ENCODE results near the gene DSCAM.
"Not testable (repeated sequence)": the region's sequence is repeated elsewhere in the genome, so short reads cannot be mapped to it uniquely, and the experiment has no call there.

The DSCAM gene

GRCh38 chr21:40385883-40386282 is 461.1 kb downstream of the DSCAM start:
- no peak for DNase-seq (ENCODE audit: low read depth)

GRCh38 chr21:40383951-40384350 is 463.0 kb downstream of the DSCAM start:
- DNase-seq (ENCODE audit: low read depth): no peak

- DNase-seq (ENCODE audit: low read depth): no peak
These were observed 465.8 kb downstream of the DSCAM start for GRCh38 chr21:40381111-40381510.

GRCh38 chr21:40379881-40380810 is 466.8 kb downstream of the DSCAM start:
- no peak for DNase-seq (ENCODE audit: low read depth)

- DNase-seq (ENCODE audit: low read depth): no peak
These were observed 469.8 kb downstream of the DSCAM start for GRCh38 chr21:40377135-40377534.

- no peak for DNase-seq (ENCODE audit: low read depth)
These were observed 473.2 kb downstream of the DSCAM start for GRCh38 chr21:40373761-40374160.

- DNase-seq (ENCODE audit: low read depth): no peak
These were observed 474.5 kb downstream of the DSCAM start for GRCh38 chr21:40372506-40372905.

- no peak for DNase-seq (ENCODE audit: low read depth)
These were observed 475.6 kb downstream of the DSCAM start for GRCh38 chr21:40371329-40371728.

GRCh38 chr21:40356644-40357043 is 490.3 kb downstream of the DSCAM start:
- no peak for DNase-seq (ENCODE audit: low read depth)

- DNase-seq (ENCODE audit: low read depth): no peak
These were observed 491.9 kb downstream of the DSCAM start for GRCh38 chr21:40355076-40355475.

- no peak for DNase-seq (ENCODE audit: low read depth)
These were observed 496.0 kb downstream of the DSCAM start for GRCh38 chr21:40351006-40351405.

GRCh38 chr21:40349591-40349990 is 497.4 kb downstream of the DSCAM start:
- DNase-seq (ENCODE audit: low read depth): no peak

- DNase-seq (ENCODE audit: low read depth): no peak
These were observed 501.1 kb downstream of the DSCAM start for GRCh38 chr21:40345711-40346321.

GRCh38 chr21:40340357-40340756 is 506.6 kb downstream of the DSCAM start:
- no peak for DNase-seq (ENCODE audit: low read depth)

- DNase-seq (ENCODE audit: low read depth): no peak
These were observed 507.9 kb downstream of the DSCAM start for GRCh38 chr21:40339050-40339449.

- no peak for DNase-seq (ENCODE audit: low read depth)
These were observed 509.0 kb downstream of the DSCAM start for GRCh38 chr21:40337981-40338380.

GRCh38 chr21:40335704-40336103 is 511.3 kb downstream of the DSCAM start:
- no peak for DNase-seq (ENCODE audit: low read depth)

- DNase-seq (ENCODE audit: low read depth): no peak
These were observed 512.8 kb downstream of the DSCAM start for GRCh38 chr21:40334159-40334558.

GRCh38 chr21:40333731-40334130 is 513.2 kb downstream of the DSCAM start:
- no peak for DNase-seq (ENCODE audit: low read depth)

- DNase-seq (ENCODE audit: low read depth): no peak
These were observed 515.2 kb downstream of the DSCAM start for GRCh38 chr21:40331804-40332203.

- DNase-seq (ENCODE audit: low read depth): no peak
These were observed 515.8 kb downstream of the DSCAM start for GRCh38 chr21:40331172-40331571.

GRCh38 chr21:40324389-40324788 is 522.6 kb downstream of the DSCAM start:
- DNase-seq (ENCODE audit: low read depth): no peak

- not testable (repeated sequence) for DNase-seq (ENCODE audit: low read depth)
These were observed 526.2 kb downstream of the DSCAM start for GRCh38 chr21:40320718-40321117.

All from ELR (cell line).